ENCODE data around the gene MORN5.

The MORN5 gene

DNA sequence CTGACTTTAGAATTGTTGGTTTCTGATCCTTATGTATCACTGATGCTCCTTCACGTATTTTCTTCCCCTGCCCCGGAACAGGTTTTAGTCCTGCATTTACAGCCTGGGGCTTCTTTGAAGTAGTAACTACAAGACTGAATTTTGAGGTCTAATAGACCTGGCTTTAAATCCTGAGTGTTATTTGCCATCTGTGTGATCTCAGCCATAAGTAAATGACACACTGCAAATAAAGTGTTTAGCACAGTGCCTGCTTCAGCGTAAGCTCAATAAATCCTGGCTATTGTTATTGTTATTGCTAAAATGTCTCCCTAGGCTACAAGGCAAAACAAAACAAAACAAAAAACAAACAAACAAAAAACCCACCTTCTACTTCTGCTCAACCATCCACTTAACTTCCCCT is 84.6 kb downstream of the MORN5 start:
- no peak for FAIRE-seq

DNA sequence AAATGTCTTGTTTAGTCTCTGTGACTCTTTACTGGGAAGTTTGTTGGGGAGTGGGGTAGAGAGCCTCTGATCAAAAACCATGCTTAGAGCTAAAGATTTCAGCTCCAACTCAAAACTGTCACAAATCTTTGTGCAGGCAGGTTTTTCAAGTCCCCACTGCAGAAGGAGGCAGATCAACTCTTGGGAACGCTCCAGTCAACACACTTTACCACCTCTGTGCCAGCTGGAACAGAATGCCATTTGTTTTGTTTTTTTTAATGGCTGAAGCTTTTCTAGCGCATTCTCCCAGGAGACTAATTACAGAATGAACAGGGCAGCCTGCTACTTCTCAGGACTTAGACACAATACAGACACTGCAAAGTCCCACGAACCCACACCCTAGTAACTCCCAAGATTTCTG is 87.0 kb downstream of the MORN5 start:
- no peak for FAIRE-seq

DNA sequence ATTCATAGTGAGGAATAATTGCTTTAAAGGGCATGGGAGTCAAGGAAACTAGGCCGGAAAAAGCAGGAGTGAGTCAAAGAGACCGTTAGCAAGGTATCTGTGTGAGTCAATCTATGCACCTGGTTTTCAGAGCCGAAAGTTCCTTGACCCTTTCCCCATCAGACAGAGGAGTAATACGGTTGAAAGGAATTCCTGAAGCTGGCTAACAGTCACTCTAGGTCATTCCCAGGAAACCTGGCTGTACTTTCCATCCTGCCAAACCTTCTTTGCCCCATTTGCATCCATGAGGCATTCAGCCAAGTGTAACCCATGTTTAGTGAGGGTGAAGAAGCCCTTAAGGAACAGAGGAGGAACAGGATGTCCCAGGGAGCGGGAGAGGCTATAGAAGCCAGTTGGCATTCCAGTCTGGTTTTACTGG is 88.7 kb downstream of the MORN5 start:
- no peak for FAIRE-seq

Data from islet of Langerhans (tissue), 1 donor.